H1 (cell line): ENCODE results near the gene SMYD3. TPM values are rescaled to one million over a fixed set of nuclear protein-coding genes. Genes with fewer than 3 reads are reported as not detected.

Experiments used
- BCL11A ChIP-seq, 2 experiments: IDR thresholded peaks; one replicate each; pipeline ENCODE4 v1.6.1; 2011; ENCODE audit warnings: low read depth in 2 of 2, low read length in 2 of 2, mild to moderate bottlenecking in 2 of 2
- CHD7 ChIP-seq: fragments of 300-600 bp; sonication (generic); IDR thresholded peaks from 2 replicates; pipeline ENCODE4 v1.7.1; 2012; ENCODE audit warnings: low read length, moderate library complexity, mild to moderate bottlenecking, inconsistent platforms; ENCODE audit not compliant: insufficient replicate concordance
- E2F6 ChIP-seq: IDR thresholded peaks from 2 replicates; pipeline ENCODE4 v1.6.1; 2012; ENCODE audit warnings: inconsistent platforms
- FOSL1 ChIP-seq: IDR thresholded peaks from 2 replicates; pipeline ENCODE4 v1.6.1; 2011; ENCODE audit warnings: mild to moderate bottlenecking, low read depth, low read length, moderate library complexity; ENCODE audit not compliant: insufficient read depth
- POLR2AphosphoS5 ChIP-seq: IDR thresholded peaks from 2 replicates; pipeline ENCODE4 v1.6.1; 2011; ENCODE audit warnings: low read depth, low read length
- SIN3A ChIP-seq, 2 experiments: IDR thresholded peaks in 1 of 2; conservative IDR thresholded peaks in 1 of 2; 2 replicates each; pipeline ENCODE4 v1.6.1; 2011 to 2012; ENCODE audit warnings: low read length in 2 of 2, improper control_type of control experiment in 1 of 2, low read depth in 1 of 2, mild to moderate bottlenecking in 1 of 2
- SIRT6 ChIP-seq: IDR thresholded peaks from one replicate; pipeline ENCODE4 v1.7.1; 2012; ENCODE audit warnings: low read length, inconsistent platforms
- SP2 ChIP-seq: IDR thresholded peaks from 2 replicates; pipeline ENCODE4 v1.6.1; 2012; ENCODE audit warnings: mild to moderate bottlenecking, low read length, inconsistent platforms
- TAF1 ChIP-seq: IDR thresholded peaks from 2 replicates; pipeline ENCODE4 v1.6.1; 2011; ENCODE audit warnings: mild to moderate bottlenecking, low read depth, low read length
- polyA plus RNA-seq, 7 experiments: library from polyadenylated mRNA; depleted of rRNA in 3 of 7; stranded (reverse) in 5 of 7; unstranded in 2 of 7; fragments of >200 nt in 5 of 7; fragments of 200-250 nt in 2 of 7; gene quantifications; 1 replicate in 5 of 7; 2 replicates in 1 of 7; 4 replicates in 1 of 7; pipeline versions ENCODE4 v1.2.1 to v1.2.3, GENCODE V29; 2011 to 2013; ENCODE audit warnings: missing spikeins in 2 of 7, mixed read lengths in 2 of 7
- total RNA-seq: library from RNA; stranded (reverse); fragmentation: NEBNext Ultra II Directional; extraction: Animal tissue kit (Norgen Biotek cat#: 25700); gene quantifications from 2 replicates; pipeline ENCODE4 v1.2.1, GENCODE V29; 2021

The SMYD3 gene
- total and polyA plus RNA-seq, 2 of the 8 experiments (the other 6 are each of a cell fraction or from before 2014, with no cell fraction given) = 17.3 to 25.4 TPM

- no peak for TF ChIP-seq CHD7
- TF ChIP-seq FOSL1 = no peak
- no peak for TF ChIP-seq TAF1
- no peak for TF ChIP-seq E2F6
- no peak for TF ChIP-seq SIRT6
- no peak for TF ChIP-seq SIN3A (conservative IDR thresholded peaks at IDR 0.05 in 1 of 2, IDR thresholded peaks at IDR 0.05 in 1 of 2; ENCODE audit: low read depth in 1 of 2, low read length in 2 of 2)
- no peak for TF ChIP-seq SP2
- no peak for TF ChIP-seq POLR2AphosphoS5
- no peak for TF ChIP-seq BCL11A (IDR thresholded peaks at IDR 0.05; ENCODE audit: low read depth in 2 of 2, low read length in 2 of 2)
Observed at GRCh38 chr1:246510147-246511030, 3.3 kb upstream of the SMYD3 start (continued).
